ENCODE results near the gene C20orf144. TPM values are rescaled to one million over a fixed set of nuclear protein-coding genes. Genes with fewer than 3 reads are reported as not detected.

C20orf144 gene
- total and polyA plus RNA-seq, 9 of the 15 experiments (the other 6 are each of a cell fraction or from before 2014, with no cell fraction given) = 0.04 to 0.23 (median 0.11) TPM; not detected in 2

- H3K27ac ChIP-seq (ENCODE audit: extremely low read depth, low read depth, low read length) = no peak overlapping the region; the same call in 2 of the 3 replicates
- no peaks in the 10 kb centered on the region for H3K27me3 ChIP-seq (ENCODE audit: control insufficient read depth in 2 of 2, insufficient read depth in 2 of 2, low read length in 2 of 2)
- POLR2A ChIA-PET = interaction anchor here (0.9 to 1.0 kb wide), 2 partner anchors 9 to 19 kb away, joined by 4 read pairs; no protein-coding TSS in a partner anchor
- TF ChIP-seq TEAD1 (CRISPR knock-in tag; IDR thresholded peaks at IDR 0.05) (0 out of 4 replicates have a peak, but pooled peaks of 1 of the 2 experiments have one; percentile 9), GATAD2A (IDR thresholded peaks at IDR 0.05) (no peak), ZNF143 (CRISPR knock-in tag; IDR thresholded peaks at IDR 0.05) (0 out of 2 replicates have a peak, but pooled peaks have one; percentile 31)
- peak overlapping the region in 1 of 2 experiments; percentile 59; a peak in 1 of 4 replicates for H3K9ac ChIP-seq (ENCODE audit: insufficient read depth in 1 of 2, low read depth in 2 of 2, low read length in 2 of 2)
- no peak overlapping the region for H3K4me3 ChIP-seq
- 51% methylated on average over 14 of the region's 14 CpGs for WGBS (ENCODE audit: insufficient coverage, low coverage, missing lambda C conversion rate)
- ATAC-seq = no peak
- H3K9me3 ChIP-seq (replicated peaks; ENCODE audit: control insufficient read depth, insufficient read depth, low read depth, low read length) = no peaks in the 10 kb centered on the region
- H3K9me1 ChIP-seq (ENCODE audit: control insufficient read depth, insufficient read depth, low read length) = no peaks in the 10 kb centered on the region
- H3K79me2 ChIP-seq (ENCODE audit: control insufficient read depth, insufficient read depth, low read length) = peaks cover 30% of the 10 kb centered on the region
- H4K20me1 ChIP-seq (replicated peaks; ENCODE audit: control insufficient read depth, insufficient read depth, low read length) = peaks cover 14% of the 10 kb centered on the region; the same call in 1 of the 2 replicates
- in situ Hi-C loops (cut with MboI) = no loop called here
- peaks cover 7% of the 10 kb centered on the region; the same call in 1 of the 3 replicates for H3K36me3 ChIP-seq (ENCODE audit: control insufficient read depth, insufficient read depth, low read length)
- BruUV-seq (replicated peaks) = no TSS peak
- peak overlapping the region; percentile 53 for H2AFZ ChIP-seq (ENCODE audit: low read depth, low read length)
- peak overlapping the region; percentile 55 for H3K4me2 ChIP-seq (ENCODE audit: insufficient read depth, low read length)
- DNase-seq (ENCODE audit: extremely low read depth in 1 of 4, low spot score in 3 of 4) = no peak
- FAIRE-seq = no peak
- peaks cover 40 to 63% of the 10 kb centered on the region in 2 experiments for H3K4me1 ChIP-seq (replicated peaks in 1 of 2; ENCODE audit: control insufficient read depth in 2 of 2, insufficient read depth in 2 of 2, low read length in 2 of 2)
- CTCF ChIA-PET (ENCODE audit: low intra/inter-chr PET ratio) = no interaction called here
- intact Hi-C loops (cut with micrococcal nuclease) = loop anchor here (5.0 kb wide), 2 partner anchors 45 to 125 kb away; partner anchors contain the start of genes CHMP4B and ZNF341
These were observed 24.8 kb downstream of the C20orf144 start for GRCh38 chr20:33686984-33687366.

DNA sequence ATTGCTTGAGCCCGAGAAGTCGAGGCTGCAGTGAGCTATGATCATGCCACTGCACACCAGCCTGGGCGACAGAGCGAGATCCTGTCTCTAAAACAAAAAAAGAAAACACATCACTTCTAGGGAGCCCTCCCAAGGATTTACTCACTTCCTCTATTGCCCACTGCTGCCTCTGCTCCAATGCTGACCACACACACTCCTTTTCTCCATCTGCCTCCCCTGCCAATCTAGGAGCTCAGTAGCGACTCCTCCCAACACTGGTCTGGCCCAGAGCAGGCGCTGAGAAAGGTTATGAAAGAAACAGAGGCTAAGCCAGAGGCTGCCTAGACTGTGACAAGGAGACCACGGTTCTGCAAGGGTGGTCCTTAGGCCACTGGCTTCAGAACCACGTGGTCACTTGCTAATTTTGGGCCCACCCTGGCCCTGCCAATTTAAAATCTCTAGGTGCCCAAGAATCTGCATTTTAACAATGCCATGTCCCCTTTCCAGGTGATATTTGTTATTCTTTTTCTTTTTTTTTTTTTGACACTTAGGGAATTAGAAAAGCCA is 25.3 kb downstream of the C20orf144 start:
- Histone ChIP-seq H3K9me3 (replicated peaks; ENCODE audit: control insufficient read depth, insufficient read depth, low read depth, low read length) (no peaks in the 10 kb centered on the region), H2AFZ (ENCODE audit: low read depth, low read length) (peak overlapping the region; percentile 53; the same call in 1 of the 2 replicates), H3K9ac (ENCODE audit: insufficient read depth in 1 of 2, low read depth in 2 of 2, low read length in 2 of 2) (no peak overlapping the region; a peak in 1 of 4 replicates), H3K27ac (ENCODE audit: extremely low read depth, low read depth, low read length) (no peak overlapping the region), H3K79me2 (ENCODE audit: control insufficient read depth, insufficient read depth, low read length) (peaks cover 25% of the 10 kb centered on the region), H3K4me3 (no peak overlapping the region), H4K20me1 (replicated peaks; ENCODE audit: control insufficient read depth, insufficient read depth, low read length) (peaks cover 14% of the 10 kb centered on the region; the same call in 1 of the 2 replicates), H3K36me3 (ENCODE audit: control insufficient read depth, insufficient read depth, low read length) (peaks cover 7% of the 10 kb centered on the region; the same call in 1 of the 3 replicates), H3K4me2 (ENCODE audit: insufficient read depth, low read length) (no peak overlapping the region), H3K27me3 (ENCODE audit: control insufficient read depth in 2 of 2, insufficient read depth in 2 of 2, low read length in 2 of 2) (no peaks in the 10 kb centered on the region), H3K9me1 (ENCODE audit: control insufficient read depth, insufficient read depth, low read length) (no peaks in the 10 kb centered on the region), H3K4me1 (replicated peaks in 1 of 2; ENCODE audit: control insufficient read depth in 2 of 2, insufficient read depth in 2 of 2, low read length in 2 of 2) (peaks cover 40 to 59% of the 10 kb centered on the region in 2 experiments)
- ChIA-PET POLR2A (interaction anchor here (0.9 to 1.0 kb wide), 2 partner anchors 9 to 18 kb away, joined by 4 read pairs; no protein-coding TSS in a partner anchor), CTCF (ENCODE audit: low intra/inter-chr PET ratio) (no interaction called here)
- no peak for FAIRE-seq
- no peak for ATAC-seq
- TF ChIP-seq THRAP3 (IDR thresholded peaks at IDR 0.05; ENCODE audit: borderline replicate concordance) = no peak
- no peak for TF ChIP-seq CBX8 (IDR thresholded peaks at IDR 0.05; ENCODE audit: borderline replicate concordance, extremely low read depth, low read depth, low read length, poor library complexity, severe bottlenecking)
- no peak for TF ChIP-seq RAD51 (IDR thresholded peaks at IDR 0.05; ENCODE audit: borderline replicate concordance, low read depth)
- no peak for TF ChIP-seq ZNF766 (CRISPR knock-in tag; conservative IDR thresholded peaks at IDR 0.05)
- no peak for TF ChIP-seq PTBP1 (IDR thresholded peaks at IDR 0.05; ENCODE audit: low read depth, low read length)
- no peak for TF ChIP-seq NR3C1 (CRISPR knock-in tag; IDR thresholded peaks at IDR 0.05)
- TF ChIP-seq ZNF282 (CRISPR knock-in tag; IDR thresholded peaks at IDR 0.05) = no peak
- TF ChIP-seq SPI1 (IDR thresholded peaks at IDR 0.05; ENCODE audit: borderline replicate concordance, low read depth, low read length) = peak; percentile 71
- DNase-seq (ENCODE audit: extremely low read depth in 1 of 4, low spot score in 3 of 4) = no peak
- no TSS peak for BruUV-seq (replicated peaks)
- intact Hi-C loops (cut with micrococcal nuclease) (loop anchor here (5.0 kb wide), 2 partner anchors 45 to 125 kb away; partner anchors contain the start of genes CHMP4B and ZNF341), in situ Hi-C loops (cut with MboI) (no loop called here)
- 59% methylated on average over 8 of the region's 8 CpGs for WGBS (ENCODE audit: insufficient coverage, low coverage, missing lambda C conversion rate)

Measured in K562 (cell line).